NCI-H510A treated with DMSO at 0.1 percent for 48 hours (cell line): Measurements from ENCODE around the gene SMARCA2.

Experiments used
- DNase-seq: peaks from one replicate; lab custom pipeline; 2025; lab: John Stamatoyannopoulos, UW

SMARCA2 gene

DNA sequence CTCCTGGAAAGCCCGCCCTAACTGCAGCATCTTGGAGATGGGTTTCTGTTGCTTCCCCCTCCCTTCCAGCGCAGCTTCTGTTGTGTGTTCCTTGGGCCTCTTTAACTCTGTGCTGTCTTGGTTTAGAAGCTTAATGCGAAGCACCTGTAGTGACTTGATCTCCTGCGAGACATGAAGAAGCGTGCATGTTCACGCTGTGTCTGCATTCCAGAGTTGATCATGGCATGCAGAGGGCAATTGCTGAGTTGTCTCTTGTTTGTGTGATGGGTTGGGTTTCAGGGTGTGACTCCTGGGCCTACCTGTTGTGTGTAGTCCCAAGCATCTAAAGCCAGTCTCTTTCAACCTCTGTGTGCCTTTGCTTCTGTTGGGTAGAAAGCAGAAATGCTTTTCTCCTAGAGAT lies 155.6 kb downstream of the SMARCA2 start:
- DNase-seq: no peak

GRCh38 chr9:2173170-2173569 lies 158.0 kb downstream of the SMARCA2 start:
- no peak for DNase-seq

DNA sequence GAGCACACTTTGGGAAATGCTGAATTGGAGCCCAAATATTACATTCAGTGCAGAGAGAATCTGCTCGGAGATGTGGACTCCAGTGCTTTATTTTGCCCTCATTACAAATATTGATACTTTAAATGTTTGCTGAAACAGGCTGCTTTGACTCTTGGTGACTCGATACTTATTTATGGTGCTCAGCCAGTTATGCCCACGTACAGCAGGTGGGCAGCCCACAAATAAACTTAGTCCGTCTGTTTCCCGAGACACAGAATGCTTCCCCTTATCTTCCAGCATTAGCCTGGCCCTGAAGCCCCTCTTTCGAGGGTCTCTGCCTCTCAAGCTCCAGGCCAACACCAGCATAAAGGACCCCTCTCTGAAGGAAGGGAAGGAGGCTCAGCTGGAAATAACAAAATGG lies 158.7 kb downstream of the SMARCA2 start:
- DNase-seq: no peak

DNA sequence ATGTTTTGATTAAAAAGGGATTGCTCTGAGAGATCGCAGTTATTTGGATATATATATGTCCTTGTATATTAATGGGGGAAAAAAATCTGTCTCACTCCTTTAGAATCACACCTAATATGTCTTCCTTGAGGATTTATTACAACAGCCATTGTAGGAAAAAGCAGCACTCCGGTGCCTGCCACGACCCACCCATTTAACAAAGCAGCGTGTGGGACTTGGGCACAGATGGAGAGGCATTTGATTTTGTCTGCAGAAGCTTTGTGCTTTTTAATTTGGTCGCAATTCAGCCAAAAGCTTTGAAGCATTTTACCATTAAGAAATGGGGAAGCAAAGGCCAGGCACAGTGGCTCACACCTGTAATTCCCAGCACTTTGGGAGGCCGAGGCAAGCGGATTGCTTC lies 159.2 kb downstream of the SMARCA2 start:
- no peak for DNase-seq

GRCh38 chr9:2174911-2175310 lies 159.8 kb downstream of the SMARCA2 start:
- DNase-seq: no peak

DNA sequence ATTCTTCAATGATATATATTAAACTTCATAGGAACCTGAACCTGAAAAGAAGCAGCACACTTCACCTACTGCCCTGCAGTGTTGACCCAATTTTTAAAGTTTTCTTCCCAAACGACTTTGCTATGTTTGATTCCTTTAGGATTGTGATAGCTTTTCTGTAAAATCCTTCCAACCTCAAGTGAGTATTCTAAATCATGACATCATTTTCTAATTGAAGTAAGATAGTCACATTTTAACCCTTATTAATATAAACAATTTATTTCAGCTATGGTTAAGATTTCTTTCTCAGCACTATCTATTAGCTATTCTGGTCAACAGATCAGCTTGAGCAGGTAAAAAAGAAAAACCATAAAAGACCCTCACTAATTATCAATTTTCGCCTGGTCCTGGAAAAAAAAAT lies 162.0 kb downstream of the SMARCA2 start:
- no peak for DNase-seq

DNA sequence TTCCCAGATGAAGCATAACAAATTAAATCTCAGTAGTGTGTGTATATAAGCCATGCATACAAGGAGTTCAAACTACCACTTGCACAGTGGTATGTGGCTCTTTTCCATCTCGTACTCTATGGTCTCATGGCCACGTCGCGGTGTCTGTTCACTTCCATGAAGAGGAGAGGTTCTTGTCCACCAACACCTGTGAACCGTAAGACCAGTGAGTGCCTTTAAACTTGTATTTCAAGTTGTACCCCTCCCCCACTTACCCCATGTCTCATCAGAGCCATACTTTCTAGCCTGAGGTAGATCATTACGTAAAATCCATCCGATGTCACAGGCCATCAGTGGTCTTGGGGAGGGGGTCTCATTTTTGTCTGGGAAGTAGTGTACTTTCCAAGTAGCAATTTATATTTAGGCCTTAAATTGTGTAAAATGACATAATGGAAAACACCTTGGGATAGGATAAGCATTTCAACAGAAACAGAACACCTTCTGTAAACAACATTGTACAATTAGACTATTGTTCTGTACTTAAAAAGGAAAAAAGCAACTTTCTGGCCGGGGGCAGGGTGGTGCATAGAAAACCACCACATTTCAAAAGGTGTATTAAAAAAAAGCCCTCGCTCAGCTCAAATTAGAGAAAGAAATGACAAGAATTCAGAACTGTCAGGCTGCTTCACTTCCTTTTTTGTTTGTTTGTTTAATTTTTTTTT lies 163.0 kb downstream of the SMARCA2 start:
- DNase-seq: peak; percentile 20

DNA sequence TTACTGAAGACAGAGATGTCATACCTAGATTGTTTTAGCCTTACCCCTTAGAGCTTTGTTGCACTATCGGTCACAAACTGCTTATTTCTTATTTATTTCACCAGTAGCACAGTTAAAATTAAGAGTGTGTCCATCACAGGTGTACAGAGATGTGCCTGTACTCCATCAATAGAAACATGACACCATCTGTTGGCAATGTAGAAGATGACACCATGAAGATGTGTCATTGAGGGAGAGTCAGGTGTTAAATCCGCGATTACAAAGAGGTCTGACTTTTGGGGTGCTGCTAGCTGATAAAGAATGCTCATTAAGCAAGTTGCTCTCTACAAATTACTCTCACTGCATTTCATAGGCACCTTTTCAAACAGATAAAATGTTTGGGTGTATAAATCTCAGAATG lies 164.4 kb downstream of the SMARCA2 start:
- peak; percentile 34 for DNase-seq

DNA sequence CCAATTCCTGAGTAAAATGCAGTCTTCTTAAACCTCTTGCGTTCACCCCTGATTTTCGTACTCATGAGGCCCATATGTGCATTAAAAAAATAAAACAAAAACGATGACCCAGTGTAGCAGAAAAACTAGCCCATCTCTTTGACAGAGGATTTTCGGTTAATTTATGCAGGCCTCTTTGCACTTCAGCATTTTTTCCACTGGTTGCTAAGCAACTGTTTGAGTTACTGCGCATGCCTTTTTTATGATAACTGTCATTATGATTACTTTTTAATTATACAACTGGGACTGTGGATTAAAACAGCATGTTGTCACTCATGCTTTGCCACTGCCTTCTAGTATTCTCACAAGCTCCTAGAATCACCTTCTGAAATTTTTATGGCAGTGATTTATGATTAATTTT lies 165.0 kb downstream of the SMARCA2 start:
- DNase-seq: no peak

- DNase-seq: no peak
Measured at GRCh38 chr9:2180704-2181103, 165.6 kb downstream of the SMARCA2 start.

DNA sequence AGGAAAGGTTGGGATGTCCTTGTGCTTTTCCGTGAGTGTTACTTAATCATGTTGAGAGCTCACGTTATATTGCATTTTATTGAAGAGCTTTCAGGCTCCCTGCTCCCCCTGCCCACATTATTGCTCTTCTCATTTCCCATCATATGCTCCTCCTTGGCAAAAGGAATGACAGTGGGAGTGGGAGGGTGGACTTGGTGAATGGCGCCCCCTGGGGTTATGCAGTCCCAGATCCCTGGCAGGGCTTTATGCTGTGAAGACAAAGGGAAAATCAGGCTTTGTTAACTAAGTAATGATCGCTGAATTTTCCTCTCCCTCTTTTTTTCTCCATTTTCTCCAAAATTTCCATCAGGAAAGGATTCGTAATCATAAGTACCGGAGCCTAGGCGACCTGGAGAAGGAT lies 166.6 kb downstream of the SMARCA2 start:
- no peak for DNase-seq

DNA sequence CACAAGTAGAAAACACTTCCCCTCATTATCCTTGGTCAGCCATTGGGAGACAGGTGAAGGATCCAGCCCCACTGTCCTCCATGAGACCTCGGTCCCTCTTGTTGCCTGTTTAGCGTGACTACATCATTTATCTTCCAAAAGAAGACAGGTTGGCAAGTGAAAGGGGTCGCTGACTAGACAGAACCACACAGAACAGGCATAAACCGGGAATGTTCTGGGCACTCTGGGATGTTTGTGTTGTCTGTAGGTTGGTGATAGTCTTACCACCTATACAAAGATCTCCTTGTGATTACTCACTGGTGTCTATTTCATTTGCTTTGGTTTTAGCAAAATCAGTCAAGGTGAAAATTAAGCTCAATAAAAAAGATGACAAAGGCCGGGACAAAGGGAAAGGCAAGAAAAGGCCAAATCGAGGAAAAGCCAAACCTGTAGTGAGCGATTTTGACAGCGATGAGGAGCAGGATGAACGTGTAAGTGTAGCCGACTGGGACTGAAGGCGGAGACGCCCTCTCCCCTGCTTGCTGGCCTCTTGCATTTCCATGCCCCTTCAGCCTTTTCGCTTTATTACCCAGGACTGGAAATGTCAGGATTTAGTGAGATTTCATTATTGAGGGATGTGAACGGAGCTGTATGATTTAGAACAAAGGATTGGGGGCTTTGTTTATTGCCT lies 175.9 kb downstream of the SMARCA2 start:
- no peak for DNase-seq

DNA sequence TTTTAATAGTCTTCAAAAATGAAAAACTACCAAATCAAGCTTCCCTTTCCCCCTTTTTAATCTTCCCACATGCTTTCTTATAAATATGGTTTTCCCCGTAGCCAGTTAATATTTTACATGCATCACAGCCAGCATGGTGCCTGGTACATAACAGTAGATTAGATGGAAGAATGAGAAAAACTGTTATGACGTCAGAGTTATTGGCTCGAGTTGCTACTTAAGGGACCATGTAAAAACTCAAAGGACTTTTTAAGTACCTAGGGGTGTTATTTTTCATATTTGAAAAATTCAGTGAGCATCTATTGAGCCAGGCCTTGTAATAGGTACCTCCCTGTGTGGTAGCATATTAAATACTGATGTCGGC lies 176.4 kb downstream of the SMARCA2 start:
- DNase-seq: no peak

DNA sequence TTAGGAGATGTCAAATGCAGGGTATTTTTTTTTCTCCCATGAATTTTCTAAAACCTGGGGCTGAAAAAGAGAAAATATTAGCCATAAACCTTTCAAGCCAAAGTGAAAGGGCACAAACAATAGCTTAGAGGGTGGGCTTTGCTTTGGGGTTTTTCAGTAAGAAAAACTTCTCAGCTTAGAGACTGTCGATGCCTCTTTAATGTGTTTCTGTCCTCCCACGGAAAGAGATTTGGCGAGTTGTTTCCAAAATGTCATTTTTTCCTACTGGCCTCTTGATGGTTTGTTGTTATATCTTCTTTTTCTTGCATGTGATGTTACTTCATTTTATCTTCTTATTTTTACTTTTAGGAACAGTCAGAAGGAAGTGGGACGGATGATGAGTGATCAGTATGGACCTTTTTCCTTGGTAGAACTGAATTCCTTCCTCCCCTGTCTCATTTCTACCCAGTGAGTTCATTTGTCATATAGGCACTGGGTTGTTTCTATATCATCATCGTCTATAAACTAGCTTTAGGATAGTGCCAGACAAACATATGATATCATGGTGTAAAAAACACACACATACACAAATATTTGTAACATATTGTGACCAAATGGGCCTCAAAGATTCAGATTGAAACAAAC lies 177.3 kb downstream of the SMARCA2 start:
- no peak for DNase-seq

- no peak for DNase-seq
Measured at GRCh38 chr9:2193552-2193951, 178.4 kb downstream of the SMARCA2 start.

DNA sequence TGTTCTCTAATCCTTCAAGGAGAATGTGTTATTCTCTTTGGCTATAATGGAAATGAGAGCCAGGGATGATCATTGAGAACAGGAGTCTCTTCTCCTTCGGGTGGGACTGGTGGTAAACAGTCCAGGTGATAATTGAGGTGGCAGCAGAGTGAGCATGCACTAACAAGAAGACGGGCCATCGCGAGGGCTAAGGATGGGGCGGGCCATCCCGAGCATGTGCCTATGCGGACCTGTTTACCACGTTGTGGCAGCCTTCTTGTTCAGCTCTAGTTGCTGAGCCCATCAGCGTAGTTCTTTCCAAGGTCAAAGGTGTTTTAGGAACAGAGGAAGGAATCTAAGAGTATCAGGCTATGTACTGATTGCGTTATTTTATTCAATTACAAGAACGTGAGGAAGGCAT lies 180.1 kb downstream of the SMARCA2 start:
- DNase-seq: no peak

DNA sequence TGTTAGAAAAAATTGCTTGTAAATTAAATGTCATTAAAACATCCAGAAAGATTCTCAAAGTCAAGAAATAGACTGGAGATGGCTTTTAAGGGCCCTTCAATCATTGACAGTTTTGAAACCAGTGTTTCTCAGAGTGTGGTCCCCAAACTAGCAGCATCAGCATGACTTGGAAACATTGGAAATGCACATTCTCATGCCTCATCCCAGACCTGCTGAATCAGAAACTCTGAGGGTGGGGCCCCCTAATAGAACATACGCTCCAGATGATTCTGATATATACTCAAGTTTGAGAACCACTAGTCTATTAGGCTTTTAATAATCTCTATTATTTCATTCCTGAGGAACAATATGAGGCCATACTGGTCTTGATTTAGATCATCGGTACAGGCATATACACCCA lies 181.6 kb downstream of the SMARCA2 start:
- DNase-seq: no peak

DNA sequence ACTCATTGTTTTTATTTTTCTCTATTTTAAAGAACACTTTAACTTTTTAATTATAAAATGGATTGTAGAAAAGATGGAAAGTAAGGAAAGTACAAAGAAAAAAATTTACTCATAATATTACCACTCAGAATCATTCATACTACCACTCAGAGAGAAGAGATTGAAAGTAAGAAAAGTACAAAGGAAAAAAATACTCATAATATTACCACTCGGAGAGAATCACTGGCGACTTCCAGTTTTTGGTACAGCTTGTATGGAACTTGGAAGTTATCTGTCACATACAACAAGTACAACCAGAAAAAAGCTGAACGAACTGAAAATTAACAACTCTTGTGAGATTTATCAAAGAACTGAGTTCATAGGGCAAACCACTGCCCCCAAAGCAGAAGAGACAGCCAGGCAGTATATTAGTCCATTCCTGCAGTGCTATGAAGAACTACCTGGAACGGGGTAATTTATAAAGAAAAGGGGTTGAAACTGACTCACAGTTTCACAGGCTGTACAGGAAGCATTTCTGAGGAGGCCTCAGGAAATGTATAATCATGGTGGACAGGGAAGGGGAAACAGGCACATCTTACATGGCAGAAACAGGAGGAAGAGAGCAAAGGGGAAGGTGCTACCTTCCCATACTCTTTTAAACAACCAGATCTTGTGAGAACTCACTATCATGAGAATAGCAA lies 183.9 kb downstream of the SMARCA2 start:
- DNase-seq: no peak

- DNase-seq: no peak
Measured at GRCh38 chr9:2199999-2200796, 185.1 kb downstream of the SMARCA2 start.

GRCh38 chr9:2208465-2208864 lies 193.3 kb downstream of the SMARCA2 start:
- no peak for DNase-seq

GRCh38 chr9:2208991-2209390 lies 193.8 kb downstream of the SMARCA2 start:
- no peak for DNase-seq

GRCh38 chr9:2209400-2209799 lies 194.3 kb downstream of the SMARCA2 start:
- DNase-seq: no peak
